Non-pigmented ciliary epithelial cell (primary cell): ENCODE data around the gene ACTL6B.
A peak's percentile ranks its signal among the peaks of the same experiment; 100 is the strongest.

Source experiments
- DNase-seq: peaks from one replicate; pipeline ENCODE4 v3.0.0-alpha.2; 2010; ENCODE audit warnings: low read depth

Gene ACTL6B

DNA sequence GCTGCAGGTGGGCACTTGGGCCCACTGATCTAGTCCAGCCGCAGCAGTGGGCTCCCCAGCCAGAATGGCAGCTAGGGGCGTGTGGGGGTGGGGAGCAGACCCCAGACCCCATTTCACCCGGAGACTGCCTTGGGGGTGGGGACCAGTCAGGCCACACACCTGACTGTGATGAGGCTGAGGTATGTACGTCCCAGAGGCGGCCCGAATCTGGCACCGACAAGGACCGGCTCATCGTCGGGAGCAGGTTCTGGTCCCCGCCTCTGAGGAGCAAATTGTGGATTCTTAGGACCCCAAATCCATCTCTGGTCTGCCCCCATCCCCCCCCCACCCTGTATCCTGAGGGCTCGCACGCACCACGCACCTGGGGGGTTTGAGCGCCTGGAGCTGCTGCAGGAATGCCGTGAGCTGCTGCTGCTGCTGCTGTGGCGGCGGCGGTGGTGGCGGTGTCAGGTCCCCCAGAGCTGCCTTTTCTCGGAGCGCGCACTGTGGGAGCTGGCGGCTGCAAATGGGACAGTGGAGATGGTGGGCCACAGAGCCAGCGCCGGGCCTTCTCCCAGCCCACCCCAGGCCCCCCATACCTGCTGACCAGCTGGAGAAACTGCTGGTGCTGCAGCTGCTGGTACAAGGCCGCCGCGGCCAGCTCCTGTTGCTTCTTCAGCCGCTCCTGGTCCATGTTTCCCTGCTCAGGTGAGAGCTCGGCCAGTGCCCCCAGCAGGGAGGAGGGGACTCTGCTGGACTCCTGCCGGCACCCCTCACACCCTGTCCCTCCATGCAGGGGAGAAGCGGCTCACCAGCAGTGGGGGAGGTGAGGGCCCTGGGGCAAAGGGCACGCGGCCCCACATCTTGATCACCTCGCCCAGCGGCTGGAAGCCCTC lies 27.6 kb upstream of the ACTL6B start:
- no peak for DNase-seq

DNA sequence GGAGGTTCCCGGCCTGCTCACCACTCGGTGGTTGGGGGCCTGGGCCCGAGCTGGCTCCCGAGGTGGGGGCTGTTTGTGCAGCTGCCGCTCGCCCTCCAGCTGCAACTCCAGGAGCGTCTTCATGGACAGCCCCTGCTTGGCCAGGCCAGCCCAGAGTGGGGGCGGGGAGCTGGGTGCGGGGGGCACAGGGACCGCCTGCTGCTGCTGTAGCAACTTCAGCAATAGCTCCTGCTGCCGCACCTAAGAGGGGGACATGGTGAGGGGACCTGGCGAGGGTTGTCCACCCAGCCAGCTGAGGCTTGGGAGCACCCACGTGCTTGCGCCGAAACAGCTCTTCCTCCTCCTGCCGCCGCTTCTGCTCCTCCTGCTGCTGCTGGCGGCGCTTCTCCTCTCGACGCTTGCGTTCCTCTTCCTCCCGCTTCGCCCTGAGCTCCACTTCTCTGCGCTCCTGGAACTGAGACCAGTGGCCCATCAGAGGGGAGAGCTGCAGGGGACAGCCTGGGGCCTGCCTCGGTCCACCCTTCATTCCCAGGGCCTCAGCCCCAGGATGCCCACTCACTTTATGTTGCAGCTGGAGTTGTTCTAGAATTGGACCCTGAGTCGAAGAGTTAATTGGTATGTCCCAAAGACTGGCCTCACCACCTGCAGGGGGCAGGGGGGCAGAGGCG lies 26.9 kb upstream of the ACTL6B start:
- DNase-seq, result no peak

DNA sequence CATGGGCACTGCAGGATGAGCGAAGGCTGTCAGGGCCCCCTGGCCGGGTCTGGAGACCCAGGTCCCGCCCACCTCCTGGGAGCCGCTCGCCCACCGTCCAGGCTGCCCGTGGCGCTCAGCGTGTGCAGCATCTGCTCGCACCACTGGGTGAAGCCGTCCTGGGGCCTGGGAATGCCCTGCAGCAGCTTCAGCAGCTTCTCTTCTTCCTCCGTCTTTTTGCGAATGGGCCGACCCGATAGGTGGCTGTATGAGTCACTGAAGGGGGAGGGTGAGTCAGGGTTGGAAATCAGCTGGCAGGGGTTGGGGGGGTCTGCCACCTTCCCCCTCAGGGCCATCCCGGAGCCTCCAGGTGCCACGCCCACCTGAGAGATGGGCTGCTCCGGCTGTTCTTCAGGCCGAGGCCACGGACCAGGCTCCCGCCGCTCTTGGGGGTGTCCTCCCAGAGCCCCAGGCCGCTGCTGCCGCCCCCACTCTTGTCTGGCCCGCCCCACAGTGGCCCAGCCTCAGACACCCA lies 26.0 kb upstream of the ACTL6B start:
- DNase-seq, result no peak

DNA sequence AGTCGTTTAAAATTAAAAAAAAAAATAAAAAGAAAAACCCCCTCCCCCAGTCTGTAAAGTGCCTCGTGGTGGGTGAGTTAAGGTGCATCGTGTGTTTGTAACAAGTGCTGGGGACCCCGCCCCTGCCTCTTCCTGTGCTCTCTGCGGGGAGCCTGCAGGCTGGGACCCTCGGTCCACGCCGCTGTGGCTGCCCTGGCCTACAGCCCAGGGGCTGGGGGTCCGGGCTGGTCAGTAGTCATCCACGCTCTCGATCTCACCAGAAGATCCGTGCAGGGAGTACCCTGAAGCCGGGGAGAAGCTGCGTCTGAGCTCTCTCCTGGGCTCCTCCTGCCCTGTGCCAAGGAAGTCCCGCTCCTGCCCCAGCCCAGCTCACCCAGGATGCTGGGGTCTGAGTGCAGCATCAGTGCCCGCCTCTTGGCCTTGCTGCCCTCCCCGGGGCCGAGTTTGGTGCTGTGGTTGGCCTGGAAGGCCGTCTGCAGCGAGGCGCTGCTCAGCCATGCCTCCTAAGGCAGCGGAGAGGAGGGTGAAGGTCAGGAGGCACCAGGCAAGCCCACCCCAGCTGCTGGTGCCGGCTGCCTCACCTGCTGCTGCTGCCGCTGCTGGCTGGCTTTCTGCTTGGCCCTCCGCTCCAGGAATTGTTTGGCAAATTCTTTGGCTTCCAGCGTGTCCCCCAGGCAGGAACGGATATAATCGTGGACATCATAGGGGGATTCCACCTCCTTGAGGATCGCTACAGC lies 25.4 kb upstream of the ACTL6B start:
- no peak for DNase-seq

DNA sequence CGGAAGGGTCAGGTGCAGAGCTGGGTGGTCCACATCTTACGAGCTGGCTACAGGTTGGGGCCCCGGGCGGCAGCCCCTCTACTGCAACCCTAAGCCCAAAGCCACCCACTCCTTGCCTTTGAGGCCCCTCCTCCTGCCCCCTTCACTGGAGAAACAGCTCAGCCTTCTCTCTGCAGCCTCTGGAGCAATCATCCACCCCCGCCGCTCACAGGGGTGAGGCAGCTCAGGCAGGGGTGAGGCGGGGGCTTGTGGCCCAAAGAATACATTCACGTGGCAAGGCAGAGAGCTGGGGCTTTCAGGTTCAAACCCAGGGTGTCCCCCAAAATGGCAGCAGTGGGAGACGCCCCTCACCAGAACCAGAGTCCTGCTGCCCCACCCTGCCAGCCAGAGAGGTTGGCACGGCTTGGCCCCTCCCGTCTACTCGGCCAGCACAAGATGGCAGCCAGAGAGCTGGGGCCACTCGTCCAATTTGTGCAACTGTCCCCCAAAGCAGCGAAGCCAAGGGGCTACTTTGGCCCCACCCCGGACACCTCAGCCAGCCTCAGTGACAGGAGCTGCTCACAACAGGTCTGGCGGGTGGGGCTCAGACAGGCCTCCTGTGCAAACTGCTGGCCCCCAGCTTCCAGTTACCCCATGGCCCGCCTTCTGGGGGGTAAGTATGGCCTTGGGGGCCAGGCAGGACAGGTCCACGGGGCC lies 24.5 kb upstream of the ACTL6B start:
- DNase-seq, result no peak

DNA sequence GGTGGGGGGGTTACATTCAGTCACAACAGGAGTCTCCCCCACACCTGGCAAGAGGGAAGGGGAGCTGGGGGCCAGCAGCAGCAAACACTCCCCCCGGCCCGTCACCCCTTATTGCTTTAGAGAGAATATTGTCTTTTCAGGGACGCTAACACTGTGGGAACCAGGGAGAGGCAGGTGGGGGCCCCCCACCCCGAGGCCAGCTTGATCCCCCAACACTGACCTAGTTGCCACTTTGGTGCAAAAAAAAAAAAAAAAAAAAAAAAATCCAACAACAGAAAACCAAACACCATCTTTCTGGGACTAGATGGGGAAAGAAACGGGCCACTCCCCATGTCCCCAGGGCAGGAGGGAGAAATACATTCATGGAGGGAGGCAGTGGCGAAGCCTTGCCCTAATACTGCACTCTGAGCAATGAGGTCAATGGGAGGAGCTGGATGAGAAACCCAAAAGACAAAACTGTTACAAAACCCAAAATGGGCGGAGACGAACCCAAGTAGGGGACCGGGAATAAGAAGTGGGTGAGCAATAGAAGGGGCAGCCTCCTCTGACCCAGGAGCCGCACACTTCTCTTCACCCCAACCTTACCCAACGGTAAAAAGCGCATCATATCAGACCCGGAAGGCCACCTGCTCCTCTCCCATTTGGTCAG lies 23.8 kb upstream of the ACTL6B start:
- no peak for DNase-seq

DNA sequence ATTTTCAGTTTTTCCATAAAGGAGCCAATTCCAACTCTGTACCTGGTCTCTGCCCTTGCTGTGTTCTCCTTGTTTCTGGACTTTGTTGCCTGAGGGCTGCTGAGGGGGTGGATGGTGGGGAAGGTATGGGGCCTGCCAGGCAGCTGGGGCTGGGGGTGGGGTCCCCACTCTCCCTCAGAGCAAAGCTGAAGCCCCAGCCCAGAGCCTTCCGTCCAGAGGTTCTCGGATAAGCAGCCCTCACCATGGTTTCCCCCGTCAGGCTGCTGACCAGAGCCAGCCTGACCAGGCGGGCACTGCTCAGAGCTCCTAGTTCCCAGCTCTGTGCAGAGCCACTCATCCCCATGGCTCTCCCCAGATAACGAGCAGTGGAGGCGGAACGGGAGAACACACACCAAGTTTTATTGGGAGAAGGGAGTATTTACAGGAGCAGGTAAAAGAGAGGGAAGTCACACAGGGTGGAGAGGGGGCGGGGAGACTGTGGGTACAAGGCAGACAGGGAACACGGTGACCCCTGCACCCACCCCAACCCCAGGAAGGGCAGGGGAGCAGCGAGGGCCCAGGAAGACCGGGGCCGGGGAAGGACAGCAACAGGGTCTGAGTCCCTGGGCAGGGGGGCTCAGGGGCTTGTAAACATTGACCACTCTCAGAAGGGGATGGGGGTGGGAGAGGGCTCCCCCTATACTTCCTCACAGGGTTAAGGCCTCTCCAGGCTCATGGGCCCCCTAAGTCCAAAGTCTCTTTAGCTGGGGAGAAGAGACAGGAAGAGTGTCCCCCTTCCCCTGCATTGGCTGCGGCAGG lies 23.1 kb upstream of the ACTL6B start:
- DNase-seq, result no peak

DNA sequence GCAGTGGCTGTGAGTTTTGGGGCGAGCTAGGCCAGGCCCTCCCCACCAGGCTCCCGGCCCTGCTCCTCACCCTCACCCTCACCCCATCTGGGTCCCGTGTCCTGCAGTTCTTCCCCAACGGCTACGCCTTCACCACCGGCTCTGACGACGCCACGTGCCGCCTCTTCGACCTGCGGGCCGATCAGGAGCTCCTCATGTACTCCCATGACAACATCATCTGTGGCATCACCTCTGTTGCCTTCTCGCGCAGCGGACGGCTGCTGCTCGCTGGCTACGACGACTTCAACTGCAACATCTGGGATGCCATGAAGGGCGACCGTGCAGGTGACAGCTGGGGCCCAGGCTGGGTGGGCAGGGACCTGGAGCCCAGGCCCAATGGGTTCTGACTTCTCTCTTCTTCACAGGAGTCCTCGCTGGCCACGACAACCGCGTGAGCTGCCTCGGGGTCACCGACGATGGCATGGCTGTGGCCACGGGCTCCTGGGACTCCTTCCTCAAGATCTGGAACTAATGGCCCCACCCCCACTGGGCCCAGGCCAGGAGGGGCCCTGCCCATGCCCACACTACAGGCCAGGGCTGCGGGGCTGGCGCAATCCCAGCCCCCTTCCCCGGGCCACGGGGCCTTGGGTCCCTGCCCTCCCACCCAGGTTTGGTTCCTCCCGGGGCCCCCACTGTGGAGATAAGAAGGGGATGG lies 22.2 kb upstream of the ACTL6B start:
- no peak for DNase-seq

DNA sequence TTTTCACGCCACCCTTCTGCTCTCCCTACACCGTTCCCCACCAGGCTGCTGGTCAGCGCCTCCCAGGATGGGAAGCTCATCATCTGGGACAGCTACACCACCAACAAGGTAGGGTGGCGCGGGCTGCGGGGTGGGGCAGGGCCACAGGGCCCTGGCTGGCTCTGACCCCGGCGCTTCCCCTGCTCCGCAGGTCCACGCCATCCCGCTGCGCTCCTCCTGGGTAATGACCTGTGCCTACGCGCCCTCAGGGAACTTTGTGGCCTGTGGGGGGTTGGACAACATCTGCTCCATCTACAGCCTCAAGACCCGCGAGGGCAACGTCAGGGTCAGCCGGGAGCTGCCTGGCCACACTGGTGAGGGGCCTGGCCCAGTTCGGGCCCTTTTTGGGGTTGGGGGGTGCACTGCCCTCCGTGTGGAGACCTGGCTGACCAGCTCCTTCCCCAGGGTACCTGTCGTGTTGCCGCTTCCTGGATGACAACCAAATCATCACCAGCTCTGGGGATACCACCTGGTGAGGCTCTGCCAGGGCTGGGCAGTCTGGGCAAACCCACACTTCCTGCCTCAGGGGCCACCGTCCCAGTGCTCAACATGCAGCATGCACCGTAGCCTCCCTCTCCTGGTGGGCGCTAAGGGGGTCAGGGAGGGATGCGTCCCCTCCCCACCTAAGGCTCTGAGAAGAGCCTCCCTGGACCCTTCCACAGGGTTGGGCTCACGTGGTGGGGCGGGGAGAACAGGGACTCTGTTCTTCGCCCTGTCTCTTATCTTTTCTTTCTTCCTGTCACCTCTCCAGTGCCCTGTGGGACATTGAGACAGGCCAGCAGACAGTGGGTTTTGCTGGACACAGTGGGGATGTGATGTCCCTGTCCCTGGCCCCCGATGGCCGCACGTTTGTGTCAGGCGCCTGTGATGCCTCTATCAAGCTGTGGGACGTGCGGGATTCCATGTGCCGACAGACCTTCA lies 21.3 kb upstream of the ACTL6B start:
- no peak for DNase-seq

DNA sequence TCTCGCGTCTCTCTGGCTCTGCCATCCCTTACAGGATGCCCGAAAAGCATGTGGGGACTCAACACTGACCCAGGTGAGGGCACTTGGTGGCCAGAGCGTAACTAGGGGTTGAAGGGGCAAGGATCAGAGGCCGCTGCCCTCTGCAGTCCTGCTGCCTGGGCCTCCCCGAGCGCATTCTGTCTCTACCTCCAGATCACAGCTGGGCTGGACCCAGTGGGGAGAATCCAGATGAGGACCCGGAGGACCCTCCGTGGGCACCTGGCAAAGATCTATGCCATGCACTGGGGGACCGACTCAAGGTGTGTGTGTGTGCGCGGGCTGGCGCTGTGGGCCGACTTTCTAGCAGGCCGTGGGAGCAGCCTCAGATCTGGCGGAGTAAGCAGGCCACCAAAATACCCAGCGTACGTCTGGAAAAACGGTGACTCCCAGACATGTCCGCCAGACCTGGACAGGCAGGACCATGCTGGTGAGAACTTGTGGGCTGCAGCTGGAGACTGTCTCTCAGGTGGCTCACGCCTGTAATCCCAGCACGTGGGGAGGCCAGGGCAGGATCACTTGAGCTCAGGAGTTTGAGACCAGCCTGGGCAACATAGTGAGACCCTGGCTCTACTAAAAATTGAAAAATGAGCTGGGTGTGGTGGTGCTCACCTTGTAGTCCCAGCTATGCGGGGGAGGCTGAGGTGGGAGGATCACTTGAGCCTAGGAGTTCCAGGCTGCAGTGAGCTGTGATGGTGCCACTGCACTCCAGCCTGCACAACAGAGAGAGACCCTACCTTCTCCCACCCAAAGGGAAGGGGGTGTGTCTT lies 20.5 kb upstream of the ACTL6B start:
- DNase-seq, result no peak

DNA sequence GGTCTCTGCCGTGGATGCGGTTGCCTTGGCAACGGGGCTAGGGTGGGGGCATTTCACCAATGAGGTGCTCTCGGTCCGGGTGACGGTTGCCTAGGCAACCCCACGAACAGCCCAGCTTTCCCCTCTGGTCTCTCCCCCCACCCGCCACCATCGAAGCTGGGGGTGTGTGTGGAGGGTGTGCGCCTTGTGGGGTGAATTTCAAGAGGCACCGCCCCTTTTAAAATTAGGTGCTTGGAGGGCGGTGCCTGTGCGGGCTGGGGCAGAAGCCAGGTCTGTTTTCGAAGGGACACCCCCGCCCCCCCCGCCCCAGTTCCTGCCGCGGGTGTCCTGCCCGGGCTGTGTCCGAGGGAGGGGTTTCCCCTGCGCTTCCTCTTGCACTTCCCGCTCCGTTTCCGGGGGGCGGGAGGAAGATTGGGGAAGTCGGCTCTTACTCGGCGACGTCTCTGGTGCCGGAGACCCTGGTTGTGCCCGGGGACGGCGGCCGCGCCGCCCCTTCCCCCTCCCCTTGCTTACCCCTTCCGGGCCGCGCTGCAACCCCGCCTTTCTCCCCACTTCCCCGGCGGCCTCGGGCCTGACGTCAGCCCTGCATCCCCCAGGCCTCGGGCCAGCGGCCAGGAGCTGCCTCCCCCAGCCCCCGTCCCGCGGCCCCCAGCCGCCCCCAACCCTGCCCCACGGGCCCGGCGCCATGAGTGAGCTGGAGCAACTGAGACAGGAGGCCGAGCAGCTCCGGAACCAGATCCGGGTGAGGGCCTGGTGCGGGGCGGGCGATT lies 19.5 kb upstream of the ACTL6B start:
- peak; percentile 23 for DNase-seq

DNA sequence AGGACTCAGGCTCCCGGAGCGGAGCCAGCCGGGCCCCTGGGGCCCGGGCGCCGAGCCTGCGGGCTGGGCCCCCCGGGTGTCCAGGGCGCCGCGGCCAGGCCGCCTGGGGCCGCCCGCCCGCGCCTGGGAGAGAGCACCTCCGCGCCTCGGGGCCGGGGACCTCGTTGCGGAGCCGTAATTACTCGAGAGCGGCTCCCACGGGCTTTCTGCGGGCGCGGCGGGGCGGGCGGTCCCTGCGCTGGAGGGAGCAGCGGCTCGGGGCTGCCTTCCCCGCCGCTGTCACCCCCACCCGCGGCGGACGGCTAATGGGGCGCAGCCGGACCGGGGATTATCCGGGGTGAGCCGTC lies 18.8 kb upstream of the ACTL6B start:
- DNase-seq, result no peak

DNA sequence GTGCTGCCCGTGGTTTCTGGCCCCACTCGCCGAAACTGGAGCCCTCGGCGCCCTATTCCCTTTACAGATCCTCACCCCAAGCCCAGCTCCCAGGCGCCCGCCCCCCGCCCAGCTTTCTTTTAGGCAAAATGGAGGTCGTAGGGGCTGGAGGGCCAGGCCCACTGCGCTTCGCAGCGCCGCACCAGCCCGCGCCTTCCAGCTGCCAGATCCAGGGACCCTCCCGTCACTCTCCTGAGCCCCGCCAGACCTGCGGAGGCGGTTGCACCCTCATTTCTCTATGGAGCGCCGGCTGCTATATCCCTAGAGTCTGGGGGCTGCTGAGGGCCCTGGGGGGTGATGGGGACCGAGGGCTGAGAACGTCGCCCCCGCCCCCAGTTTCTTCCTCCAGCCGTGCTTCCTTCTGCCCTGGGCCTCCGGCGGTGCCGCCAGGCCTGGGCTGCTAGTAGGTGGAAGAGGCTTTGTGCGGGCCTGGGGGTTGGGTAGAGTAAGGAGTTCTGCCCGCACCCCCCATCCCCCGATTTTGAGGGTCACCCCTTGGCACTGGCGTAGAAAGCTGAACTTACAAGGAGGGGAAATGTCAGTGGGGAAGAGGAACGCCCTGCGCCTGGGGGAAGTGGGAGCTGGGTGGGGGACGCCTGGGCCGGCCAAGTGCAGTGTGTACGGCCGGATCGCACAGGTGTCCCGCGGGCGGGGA lies 18.3 kb upstream of the ACTL6B start:
- no peak for DNase-seq

DNA sequence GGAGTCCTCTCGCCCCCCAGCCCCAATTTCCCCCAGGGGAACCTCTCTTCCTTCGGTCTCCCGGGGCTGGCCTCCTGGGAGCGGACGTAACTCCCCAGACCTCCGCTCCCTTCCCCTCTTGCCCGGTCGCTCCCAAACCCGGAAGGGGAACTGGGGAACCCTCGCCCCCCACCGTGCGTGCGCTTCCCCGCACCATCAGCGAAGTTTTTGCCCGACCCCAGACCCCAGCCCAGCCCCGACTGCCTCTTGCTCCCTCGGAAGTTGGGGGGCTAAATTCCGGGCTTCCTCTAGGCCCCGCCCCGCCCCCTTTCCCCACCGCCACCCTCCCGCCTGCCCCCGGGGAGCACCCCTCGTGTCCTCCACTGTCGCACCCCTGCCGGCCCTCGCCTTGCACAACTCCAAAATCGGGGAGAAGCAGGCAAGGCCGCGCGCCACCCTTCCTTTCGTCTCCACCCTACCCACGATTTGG lies 17.7 kb upstream of the ACTL6B start:
- no peak for DNase-seq

DNA sequence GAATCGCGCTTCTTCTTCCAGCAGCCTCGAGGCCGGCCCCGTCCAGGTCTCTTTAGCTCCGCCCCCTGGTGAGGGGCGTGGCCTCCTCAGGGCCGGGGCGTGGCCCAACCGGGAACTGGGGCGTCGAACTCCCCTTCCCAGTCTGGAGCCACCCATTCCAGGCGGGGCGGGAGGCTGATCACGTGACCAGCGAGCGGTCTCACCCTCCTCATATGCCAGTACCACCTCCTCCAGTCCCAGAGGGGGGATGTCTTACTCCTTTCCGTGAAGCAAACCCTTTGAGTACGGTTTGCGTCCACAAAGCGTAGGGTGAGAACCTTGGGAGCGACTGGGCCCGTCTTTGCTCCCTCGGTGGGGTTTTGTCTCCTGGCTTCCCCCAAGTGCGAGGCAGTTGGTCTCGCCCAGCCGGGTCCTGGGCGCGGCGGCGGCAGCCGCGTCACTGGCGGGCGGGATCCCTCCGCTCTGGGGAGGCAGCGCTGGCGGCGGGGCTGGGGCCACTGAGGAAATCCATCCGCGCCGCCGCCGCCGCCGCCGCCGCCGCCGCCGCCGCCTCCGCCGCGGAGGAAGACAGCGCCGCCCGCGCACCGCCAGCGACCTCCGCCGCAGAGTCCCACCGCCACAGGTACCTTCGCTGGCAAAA lies 17.2 kb upstream of the ACTL6B start, which contains the start of gene GNB2:
GNB2 (plus strand) TSS at position 439 of the 640 bp plus-strand sequence. CDS start 2,526 bp downstream, outside the sequence.
- DNase-seq, result peak; percentile 97
